Large intestine (tissue), 3 donors: ENCODE results near the gene CDRT4. TPM values are rescaled to one million over a fixed set of nuclear protein-coding genes. Genes with fewer than 3 reads are reported as not detected.

Source experiments
- DNase-seq, 2 donors: peaks; one replicate each; pipeline versions ENCODE4 v3.0.0 to v3.0.0-alpha.2; 2013
- H3K27ac ChIP-seq: one replicate; pipeline ENCODE4 v1.5.1; 2013; ENCODE audit warnings: low read length
- H3K27me3 ChIP-seq: 2 replicates; pipeline ENCODE4 v1.6.1; 2013; ENCODE audit warnings: low read length; ENCODE audit not compliant: control insufficient read depth, insufficient read depth
- H3K36me3 ChIP-seq: 2 replicates; pipeline ENCODE4 v1.6.1; 2013; ENCODE audit warnings: low read length; ENCODE audit not compliant: control insufficient read depth, insufficient read depth
- H3K4me1 ChIP-seq: one replicate; pipeline ENCODE4 v1.6.1; 2013; ENCODE audit warnings: low read length; ENCODE audit not compliant: control insufficient read depth, insufficient read depth
- H3K4me3 ChIP-seq: one replicate; pipeline ENCODE4 v1.5.1; 2013; ENCODE audit warnings: low read length
- H3K9me3 ChIP-seq: one replicate; pipeline ENCODE4 v1.6.1; 2013; ENCODE audit warnings: mild to moderate bottlenecking, low read depth, low read length, moderate library complexity; ENCODE audit not compliant: control insufficient read depth
- WGBS: methylation state at CpG from one replicate; pipeline ENCODE4 v1.1.5; 2013; ENCODE audit warnings: low lambda C conversion rate; ENCODE audit not compliant: insufficient coverage; 5-methylcytosine and 5-hydroxymethylcytosine counted together
- polyA plus RNA-seq: library from polyadenylated mRNA; unstranded; fragments of 120-200 nt; gene quantifications from one replicate; pipeline ENCODE4 v1.2.1, GENCODE V29; 2013

CDRT4 gene
- polyA plus RNA-seq, 1 donor: 29.3 TPM

GRCh38 chr17:15479703-15480102 lies 12.3 kb upstream of the CDRT4 start:
- Histone ChIP-seq H3K27me3 (no peaks in the 10 kb centered on the region), H3K4me3 (no peak overlapping the region), H3K9me3 (no peaks in the 10 kb centered on the region), H3K4me1 (peaks cover 4% of the 10 kb centered on the region), H3K36me3 (no peaks in the 10 kb centered on the region), H3K27ac (no peak overlapping the region)
- peak in 1 of 2 donors; percentile 59 for DNase-seq

GRCh38 chr17:15478845-15479244 lies 11.4 kb upstream of the CDRT4 start:
- Histone ChIP-seq H3K27me3 (no peaks in the 10 kb centered on the region), H3K4me1 (peaks cover 11% of the 10 kb centered on the region), H3K27ac (no peak overlapping the region), H3K9me3 (no peaks in the 10 kb centered on the region), H3K36me3 (no peaks in the 10 kb centered on the region), H3K4me3 (no peak overlapping the region)
- no CpG with 5 or more reads among the region's 5 CpGs for WGBS
- DNase-seq: no peak

- 40% methylated on average over 1 of the region's 8 CpGs for WGBS
These were observed 8.4 kb upstream of the CDRT4 start for GRCh38 chr17:15475631-15476354.

GRCh38 chr17:15472891-15473290 lies 5.5 kb upstream of the CDRT4 start:
- no peak overlapping the region for H3K4me3 ChIP-seq
- peak in 1 of 2 donors; percentile 18 for DNase-seq
- no CpG with 5 or more reads among the region's 3 CpGs for WGBS
- H3K27ac ChIP-seq: peak overlapping the region; percentile 60
- H3K4me1 ChIP-seq: peaks cover 60% of the 10 kb centered on the region
- H3K27me3 ChIP-seq: no peaks in the 10 kb centered on the region
- no peaks in the 10 kb centered on the region for H3K36me3 ChIP-seq
- H3K9me3 ChIP-seq: no peaks in the 10 kb centered on the region

More at GRCh38 chr17:15475631-15476354, 8.4 kb upstream of the CDRT4 start:
- DNase-seq: peak in 1 of 2 donors; percentile 63
- Histone ChIP-seq H3K36me3 (no peaks in the 10 kb centered on the region), H3K9me3 (no peaks in the 10 kb centered on the region), H3K4me3 (no peak overlapping the region), H3K27ac (no peak overlapping the region), H3K27me3 (no peaks in the 10 kb centered on the region), H3K4me1 (peaks cover 34% of the 10 kb centered on the region)

- DNase-seq: peak in 1 of 2 donors; percentile 56
- peaks cover 63% of the 10 kb centered on the region for H3K4me1 ChIP-seq
- H3K4me3 ChIP-seq: no peak overlapping the region
- H3K9me3 ChIP-seq: peaks cover 3% of the 10 kb centered on the region
- WGBS: 0% methylated on average over 2 of the region's 7 CpGs
- H3K36me3 ChIP-seq: no peaks in the 10 kb centered on the region
- no peak overlapping the region for H3K27ac ChIP-seq
- H3K27me3 ChIP-seq: no peaks in the 10 kb centered on the region
These were observed 3.1 kb upstream of the CDRT4 start for GRCh38 chr17:15470536-15470935.

GRCh38 chr17:15469260-15469659 lies 1.8 kb upstream of the CDRT4 start:
- DNase-seq: no peak
- peaks cover 6% of the 10 kb centered on the region for H3K9me3 ChIP-seq
- no CpG with 5 or more reads among the region's 7 CpGs for WGBS
- no peaks in the 10 kb centered on the region for H3K27me3 ChIP-seq
- no peak overlapping the region for H3K27ac ChIP-seq
- H3K4me3 ChIP-seq: no peak overlapping the region
- H3K4me1 ChIP-seq: peaks cover 60% of the 10 kb centered on the region
- no peaks in the 10 kb centered on the region for H3K36me3 ChIP-seq

GRCh38 chr17:15468126-15468525 lies 705 bp upstream of the CDRT4 start:
- no peaks in the 10 kb centered on the region for H3K27me3 ChIP-seq
- H3K4me1 ChIP-seq: peaks cover 49% of the 10 kb centered on the region
- H3K9me3 ChIP-seq: peaks cover 6% of the 10 kb centered on the region
- no peak overlapping the region for H3K4me3 ChIP-seq
- WGBS: no CpG with 5 or more reads among the region's 4 CpGs
- no peaks in the 10 kb centered on the region for H3K36me3 ChIP-seq
- H3K27ac ChIP-seq: peak overlapping the region; percentile 83
- DNase-seq: peak; percentile 86 to 91

- peaks cover 6% of the 10 kb centered on the region for H3K9me3 ChIP-seq
- H3K27me3 ChIP-seq: no peaks in the 10 kb centered on the region
- H3K27ac ChIP-seq: no peak overlapping the region
- H3K36me3 ChIP-seq: no peaks in the 10 kb centered on the region
- no peak for DNase-seq
- 88% methylated on average over 1 of the region's 6 CpGs for WGBS
- H3K4me1 ChIP-seq: peaks cover 37% of the 10 kb centered on the region
- no peak overlapping the region for H3K4me3 ChIP-seq
These were observed 1.3 kb downstream of the CDRT4 start for GRCh38 chr17:15466131-15466530.

- H3K4me3 ChIP-seq: no peak overlapping the region
- peaks cover 28% of the 10 kb centered on the region for H3K4me1 ChIP-seq
- no peaks in the 10 kb centered on the region for H3K36me3 ChIP-seq
- no peaks in the 10 kb centered on the region for H3K27me3 ChIP-seq
- WGBS: no CpG with 5 or more reads among the region's 2 CpGs
- DNase-seq: no peak
- peaks cover 6% of the 10 kb centered on the region for H3K9me3 ChIP-seq
- no peak overlapping the region for H3K27ac ChIP-seq
These were observed 2.2 kb downstream of the CDRT4 start for GRCh38 chr17:15465045-15465701.

GRCh38 chr17:15464231-15464985 lies 3.0 kb downstream of the CDRT4 start:
- DNase-seq: peak in 1 of 2 donors; percentile 17
- Histone ChIP-seq H3K9me3 (peaks cover 6% of the 10 kb centered on the region), H3K4me1 (peaks cover 21% of the 10 kb centered on the region), H3K4me3 (no peak overlapping the region), H3K27ac (no peak overlapping the region), H3K27me3 (no peaks in the 10 kb centered on the region), H3K36me3 (peaks cover 2% of the 10 kb centered on the region)
- 75% methylated on average over 2 of the region's 11 CpGs for WGBS
